H1 (cell line): ENCODE measurements around the gene SHISA9. TPM values are rescaled to one million over a fixed set of nuclear protein-coding genes. Genes with fewer than 3 reads are reported as not detected.

Experiments used
- CTBP2 ChIP-seq: IDR thresholded peaks from 2 replicates; pipeline ENCODE4 v1.7.0; 2011; ENCODE audit warnings: borderline replicate concordance, mild to moderate bottlenecking, moderate library complexity, mixed read lengths, low read length; ENCODE audit not compliant: insufficient read depth, insufficient read length
- FOSL1 ChIP-seq: IDR thresholded peaks from 2 replicates; pipeline ENCODE4 v1.6.1; 2011; ENCODE audit warnings: mild to moderate bottlenecking, low read depth, low read length, moderate library complexity; ENCODE audit not compliant: insufficient read depth
- GTF2F1 ChIP-seq: IDR thresholded peaks from 2 replicates; pipeline ENCODE4 v1.6.1; 2012; ENCODE audit warnings: low read depth, low read length, improper control_type of control experiment, borderline replicate concordance
- KDM4A ChIP-seq: IDR thresholded peaks from one replicate; pipeline ENCODE4 v1.7.1; 2012; ENCODE audit warnings: low read depth, mild to moderate bottlenecking, moderate library complexity, low read length, inconsistent platforms; ENCODE audit not compliant: severe bottlenecking
- KDM5A ChIP-seq: fragments of 200-600 bp; IDR thresholded peaks from 2 replicates; pipeline ENCODE4 v1.7.1; 2012; ENCODE audit warnings: mild to moderate bottlenecking, low read length, inconsistent platforms, mixed read lengths
- MAX ChIP-seq: IDR thresholded peaks from 2 replicates; pipeline ENCODE4 v1.6.1; 2012; ENCODE audit warnings: inconsistent platforms
- NANOG ChIP-seq: IDR thresholded peaks from 2 replicates; pipeline ENCODE4 v1.6.1; 2011; ENCODE audit warnings: low read length, low read depth, mild to moderate bottlenecking, inconsistent platforms; ENCODE audit not compliant: insufficient read depth, poor library complexity, severe bottlenecking
- SIRT6 ChIP-seq: IDR thresholded peaks from one replicate; pipeline ENCODE4 v1.7.1; 2012; ENCODE audit warnings: low read length, inconsistent platforms
- SP1 ChIP-seq: IDR thresholded peaks from 2 replicates; pipeline ENCODE4 v1.6.1; 2011; ENCODE audit warnings: low read depth, low read length
- TBP ChIP-seq: IDR thresholded peaks from 2 replicates; pipeline ENCODE4 v1.6.1; 2011; ENCODE audit warnings: low read depth, low read length, improper control_type of control experiment
- polyA plus RNA-seq, 7 experiments: library from polyadenylated mRNA; depleted of rRNA in 3 of 7; stranded (reverse) in 5 of 7; unstranded in 2 of 7; fragments of >200 nt in 5 of 7; fragments of 200-250 nt in 2 of 7; gene quantifications; 1 replicate in 5 of 7; 2 replicates in 1 of 7; 4 replicates in 1 of 7; pipeline versions ENCODE4 v1.2.1 to v1.2.3, GENCODE V29; 2011 to 2013; ENCODE audit warnings: missing spikeins in 2 of 7, mixed read lengths in 2 of 7
- total RNA-seq: library from RNA; stranded (reverse); fragmentation: NEBNext Ultra II Directional; extraction: Animal tissue kit (Norgen Biotek cat#: 25700); gene quantifications from 2 replicates; pipeline ENCODE4 v1.2.1, GENCODE V29; 2021

SHISA9 gene
- total and polyA plus RNA-seq, 2 of the 8 experiments (the other 6 are each of a cell fraction or from before 2014, with no cell fraction given): 25.6 to 39.8 TPM

GRCh38 chr16:13155780-13156179 is 254.4 kb downstream of the SHISA9 start (continued):
- no peak for TF ChIP-seq NANOG
- no peak for TF ChIP-seq SIRT6
- TF ChIP-seq TBP: no peak
- no peak for TF ChIP-seq GTF2F1
- no peak for TF ChIP-seq SP1
- TF ChIP-seq KDM4A: no peak
- no peak for TF ChIP-seq MAX
- TF ChIP-seq KDM5A: no peak
- TF ChIP-seq CTBP2: no peak
- TF ChIP-seq FOSL1: no peak
